B cell (primary cell): ENCODE measurements around the gene UBR2. TPM values are rescaled to one million over a fixed set of nuclear protein-coding genes. Genes with fewer than 3 reads are reported as not detected.
A peak's percentile ranks its signal among the peaks of the same experiment; 100 is the strongest.

Experiments used
- ATAC-seq: fragments of 200-7000 bp; cut with Tn5 transposase; one replicate; pipeline ENCODE4 v1.10.0; 2021; ENCODE audit warnings: low read depth, mild to moderate bottlenecking, moderate number of reproducible peaks, moderate library complexity
- CTCF ChIA-PET: fragments of 350-600 bp; sonication (Branson Sonifier 250); formaldehyde crosslinking; loops from one replicate; lab custom pipeline; 2021; ENCODE audit warnings: antibody characterized with exemption, inconsistent platforms; lab: Charles Lee
- POLR2A ChIA-PET: fragments of 350-600 bp; sonication (Branson Sonifier 250); formaldehyde crosslinking; loops from one replicate; lab custom pipeline; 2021; ENCODE audit warnings: antibody characterized with exemption; lab: Charles Lee
- DNase-seq: peaks from one replicate; pipeline ENCODE4 v3.0.0; 2013
- H2AFZ ChIP-seq: 2 replicates; pipeline ENCODE4 v1.6.1; 2012; ENCODE audit warnings: mild to moderate bottlenecking, low read depth, low read length; ENCODE audit not compliant: insufficient read depth, poor library complexity, severe bottlenecking
- H3K27ac ChIP-seq, 2 donors: 1 replicate in 1 of 2; 2 replicates in 1 of 2; pipeline ENCODE4 v1.5.1; 2012 to 2013; ENCODE audit warnings: low read length in 2 of 2, mild to moderate bottlenecking in 2 of 2, moderate library complexity in 1 of 2
- H3K27me3 ChIP-seq, 4 experiments: fragments of 200-600 bp in 1 of 4; sonication (generic) in 1 of 4; replicated peaks in 1 of 4; 1 replicate in 2 of 4; 2 replicates in 2 of 4; pipeline versions ENCODE4 v1.6.1 to v1.7.0; 2013 to 2016; ENCODE audit warnings: low read length in 3 of 4, mild to moderate bottlenecking in 2 of 4, mixed read lengths in 1 of 4, moderate library complexity in 1 of 4; ENCODE audit not compliant: insufficient read depth in 4 of 4, control insufficient read depth in 3 of 4; ENCODE audit errors: control extremely low read depth in 1 of 4
- H3K36me3 ChIP-seq, 2 experiments: replicated peaks in 1 of 2; 1 replicate in 1 of 2; 2 replicates in 1 of 2; pipeline versions ENCODE4 v1.6.1 to v1.7.1; 2013; ENCODE audit warnings: low read length in 1 of 2; ENCODE audit not compliant: insufficient read depth in 2 of 2, control insufficient read depth in 1 of 2; ENCODE audit errors: control extremely low read depth in 1 of 2, extremely low read depth in 1 of 2
- H3K4me1 ChIP-seq, 2 donors: fragments of 200-600 bp in 1 of 2; sonication (generic) in 1 of 2; 1 replicate in 1 of 2; 2 replicates in 1 of 2; pipeline versions ENCODE4 v1.5.1 to v1.6.1; 2013 to 2017; ENCODE audit warnings: low read length in 2 of 2; ENCODE audit not compliant: control insufficient read depth in 2 of 2, insufficient read depth in 2 of 2
- H3K4me2 ChIP-seq: replicated peaks from 2 replicates; pipeline ENCODE3; 2012; ENCODE audit warnings: mild to moderate bottlenecking, low read depth, low read length; ENCODE audit not compliant: poor library complexity, severe bottlenecking
- H3K4me3 ChIP-seq, 5 experiments: fragments of 200-600 bp in 1 of 5; sonication (generic) in 1 of 5; 1 replicate in 3 of 5; 2 replicates in 2 of 5; pipeline versions ENCODE4 v1.5.1 to v1.7.0; 2011 to 2016; ENCODE audit warnings: low read length in 4 of 5, mild to moderate bottlenecking in 4 of 5, low read depth in 2 of 5, control low read depth in 1 of 5, moderate library complexity in 1 of 5; ENCODE audit not compliant: insufficient read depth in 1 of 5; ENCODE audit errors: control extremely low read depth in 1 of 5, extremely low read depth in 1 of 5
- H3K79me2 ChIP-seq: fragments of 200-600 bp; sonication (generic); one replicate; pipeline ENCODE4 v1.6.0; 2016; ENCODE audit warnings: low read length; ENCODE audit not compliant: control insufficient read depth, insufficient read depth
- H3K9ac ChIP-seq: fragments of 200-600 bp; sonication (generic); 2 replicates; pipeline ENCODE4 v1.6.1; 2017; ENCODE audit warnings: mild to moderate bottlenecking, low read length, moderate library complexity
- H3K9me3 ChIP-seq, 3 donors: one replicate each; pipeline versions ENCODE4 v1.6.1 to v1.7.1; 2013; ENCODE audit warnings: low read length in 2 of 3; ENCODE audit not compliant: control insufficient read depth in 2 of 3, insufficient read depth in 1 of 3; ENCODE audit errors: control extremely low read depth in 1 of 3
- H4K20me1 ChIP-seq: 2 replicates; pipeline ENCODE4 v1.6.0; 2012; ENCODE audit warnings: mild to moderate bottlenecking, low read length; ENCODE audit not compliant: insufficient read depth, control insufficient read depth, poor library complexity, severe bottlenecking
- H3K27ac Mint-ChIP-seq: one replicate; pipeline ENCODE4 v1.8.0; 2021; ENCODE audit warnings: mixed read lengths
- H3K27me3 Mint-ChIP-seq: one replicate; pipeline ENCODE4 v1.8.0; 2021; ENCODE audit warnings: mixed read lengths
- H3K4me1 Mint-ChIP-seq: one replicate; pipeline ENCODE4 v1.8.0; 2021; ENCODE audit warnings: mixed read lengths
- H3K4me3 Mint-ChIP-seq: one replicate; pipeline ENCODE4 v1.8.0; 2021; ENCODE audit warnings: mixed read lengths
- H3K9me3 Mint-ChIP-seq: one replicate; pipeline ENCODE4 v1.8.0; 2022; ENCODE audit warnings: mixed read lengths; ENCODE audit not compliant: insufficient read depth
- CTCF ChIP-seq: fragments of 200-600 bp; IDR thresholded peaks from one replicate; pipeline ENCODE4 v1.8.0; 2022; ENCODE audit warnings: antibody characterized with exemption, mild to moderate bottlenecking
- EZH2 ChIP-seq: IDR thresholded peaks from 2 replicates; pipeline ENCODE4 v1.6.1; 2012; ENCODE audit warnings: borderline replicate concordance, low read depth, mild to moderate bottlenecking, moderate library complexity, low read length; ENCODE audit not compliant: insufficient read depth, poor library complexity, severe bottlenecking
- WGBS: methylation state at CpG from one replicate; pipeline ENCODE4 v1.1.5; 2013; ENCODE audit warnings: missing lambda C conversion rate; ENCODE audit not compliant: insufficient coverage; 5-methylcytosine and 5-hydroxymethylcytosine counted together
- intact Hi-C: fragments of 100-400 bp; cut with micrococcal nuclease; formaldehyde crosslinking; loops from one replicate; pipeline ENCODE4 v1.10.0; 2022
- polyA plus RNA-seq: library from polyadenylated mRNA; depleted of rRNA; stranded (reverse); fragments of >200 nt; gene quantifications from 2 replicates; pipeline ENCODE4 v1.2.3, GENCODE V29; 2012
- total RNA-seq, 2 donors: library from RNA; stranded (reverse); fragments of 120-200 nt in 1 of 2; gene quantifications; 1 replicate in 1 of 2; 2 replicates in 1 of 2; pipeline versions ENCODE4 v1.2.3 to v1.2.4, GENCODE V29; 2013 to 2022

UBR2 gene
- total and polyA plus RNA-seq, 2 donors (not counting 1 experiment from before 2014, with no cell fraction given) = 9.7 to 56.2 TPM

DNA sequence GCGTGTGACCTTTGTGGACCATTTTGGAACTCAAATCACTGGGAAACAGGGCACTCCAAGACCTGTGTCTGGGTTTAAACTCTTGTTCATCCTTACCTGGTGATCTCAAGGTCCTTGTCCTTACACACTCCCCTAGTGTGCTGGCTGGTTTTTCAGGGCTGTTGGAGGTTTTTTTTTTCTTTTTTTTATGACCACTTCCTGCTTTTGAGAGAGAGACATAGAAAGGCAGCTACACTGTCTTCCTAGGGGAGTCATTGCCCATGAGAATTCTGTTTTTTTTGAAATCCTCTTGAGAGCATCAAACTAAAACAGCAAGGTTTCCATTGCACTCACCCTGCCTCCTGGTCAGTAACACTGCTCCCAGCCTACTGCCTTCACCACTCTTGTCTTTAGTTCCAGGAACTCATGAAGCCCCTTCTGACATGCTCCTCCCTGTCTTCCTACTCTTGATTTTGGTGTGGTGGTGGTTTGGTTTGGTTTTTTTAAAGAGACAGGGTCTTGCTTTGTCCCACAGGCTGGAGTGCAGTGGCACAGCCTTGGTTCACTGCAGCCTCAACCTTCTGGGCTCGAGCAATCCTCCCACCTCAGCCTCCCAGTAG is 130.0 kb downstream of the UBR2 start:
- Mint-ChIP-seq H3K4me3 (no peak overlapping the region), H3K9me3 (no peaks in the 10 kb centered on the region), H3K27ac (peak overlapping the region; percentile 69), H3K27me3 (no peaks in the 10 kb centered on the region), H3K4me1 (peaks cover 10% of the 10 kb centered on the region)
- no peaks in the 10 kb centered on the region for H3K9me3 ChIP-seq
- no peak overlapping the region for H3K4me2 ChIP-seq
- intact Hi-C loops = loop anchor here (2.0 kb wide), 1 partner anchor 33 kb away; no protein-coding TSS in a partner anchor
- H3K4me1 ChIP-seq = peaks cover 6 to 8% of the 10 kb centered on the region in 2 donors
- H3K9ac ChIP-seq = no peak overlapping the region
- TF ChIP-seq EZH2 (no peak), CTCF (no peak)
- H3K27ac ChIP-seq = peak overlapping the region in 1 of 2 donors; percentile 64
- peaks cover 12 to 51% of the 10 kb centered on the region in 2 experiments for H3K36me3 ChIP-seq
- H4K20me1 ChIP-seq = no peaks in the 10 kb centered on the region
- POLR2A ChIA-PET = interaction anchor here (0.5 to 1.2 kb wide), 4 partner anchors 34 to 236 kb away, joined by 3 to 4 read pairs (median 4); partner anchors contain the start of genes CNPY3 and TBCC
- ATAC-seq (peak; percentile 43), DNase-seq (peak; percentile 17)
- no peaks in the 10 kb centered on the region for H3K79me2 ChIP-seq
- H3K27me3 ChIP-seq = no peaks in the 10 kb centered on the region
- WGBS = 92% methylated on average over 2 of the region's 2 CpGs
- H3K4me3 ChIP-seq = no peak overlapping the region
- H2AFZ ChIP-seq = no peak overlapping the region
- CTCF ChIA-PET = interaction anchor here (1.4 to 1.7 kb wide), 2 partner anchors 32 to 205 kb away, joined by 3 to 4 read pairs; no protein-coding TSS in a partner anchor

GRCh38 chr6:42694586-42694985 is 130.8 kb downstream of the UBR2 start:
- no peak overlapping the region for H3K27ac ChIP-seq
- H3K9me3 Mint-ChIP-seq = no peaks in the 10 kb centered on the region
- H3K9ac ChIP-seq = no peak overlapping the region
- H4K20me1 ChIP-seq = no peaks in the 10 kb centered on the region
- WGBS = 100% methylated on average over 2 of the region's 4 CpGs
- TF ChIP-seq CTCF = no peak
- no peak for TF ChIP-seq EZH2
- H3K27me3 ChIP-seq = no peaks in the 10 kb centered on the region
- ChIA-PET POLR2A (interaction anchor here (0.5 kb wide), 1 partner anchor 34 kb away, joined by 4 read pairs; no protein-coding TSS in a partner anchor), CTCF (interaction anchor here (0.6 kb wide), 1 partner anchor 1648 kb away, joined by 3 read pairs; no protein-coding TSS in a partner anchor)
- H3K4me2 ChIP-seq = no peak overlapping the region
- ATAC-seq (no peak), DNase-seq (no peak)
- peaks cover 10% of the 10 kb centered on the region for H3K4me1 Mint-ChIP-seq
- intact Hi-C loops = no loop called here
- H3K9me3 ChIP-seq = no peaks in the 10 kb centered on the region
- H3K4me3 Mint-ChIP-seq = no peak overlapping the region
- peak overlapping the region; percentile 22 for H3K27ac Mint-ChIP-seq
- no peak overlapping the region for H2AFZ ChIP-seq
- no peaks in the 10 kb centered on the region for H3K27me3 Mint-ChIP-seq
- H3K79me2 ChIP-seq = no peaks in the 10 kb centered on the region
- H3K36me3 ChIP-seq = peaks cover 12 to 44% of the 10 kb centered on the region in 2 experiments
- no peak overlapping the region for H3K4me3 ChIP-seq
- H3K4me1 ChIP-seq = peaks cover 6 to 8% of the 10 kb centered on the region in 2 donors
